T47D (cell line): ENCODE measurements around the gene NMUR2.

Source experiments
- DNase-seq, 2 experiments: peaks; one replicate each; pipeline versions ENCODE4 v3.0.0 to v3.0.0-alpha.2; 2011 to 2012; ENCODE audit warnings: low read depth in 1 of 2, low spot score in 1 of 2
- JUND ChIP-seq: IDR thresholded peaks from 2 replicates; pipeline ENCODE4 v1.6.1; 2012; ENCODE audit warnings: low read depth
- in situ Hi-C: cut with HindIII; loops from 2 replicates; pipeline ENCODE4 v1.10.0; 2016; ENCODE audit warnings: low sequenced_read_pairs, low pct_unique_long_range_greater_than_20kb

The NMUR2 gene

DNA sequence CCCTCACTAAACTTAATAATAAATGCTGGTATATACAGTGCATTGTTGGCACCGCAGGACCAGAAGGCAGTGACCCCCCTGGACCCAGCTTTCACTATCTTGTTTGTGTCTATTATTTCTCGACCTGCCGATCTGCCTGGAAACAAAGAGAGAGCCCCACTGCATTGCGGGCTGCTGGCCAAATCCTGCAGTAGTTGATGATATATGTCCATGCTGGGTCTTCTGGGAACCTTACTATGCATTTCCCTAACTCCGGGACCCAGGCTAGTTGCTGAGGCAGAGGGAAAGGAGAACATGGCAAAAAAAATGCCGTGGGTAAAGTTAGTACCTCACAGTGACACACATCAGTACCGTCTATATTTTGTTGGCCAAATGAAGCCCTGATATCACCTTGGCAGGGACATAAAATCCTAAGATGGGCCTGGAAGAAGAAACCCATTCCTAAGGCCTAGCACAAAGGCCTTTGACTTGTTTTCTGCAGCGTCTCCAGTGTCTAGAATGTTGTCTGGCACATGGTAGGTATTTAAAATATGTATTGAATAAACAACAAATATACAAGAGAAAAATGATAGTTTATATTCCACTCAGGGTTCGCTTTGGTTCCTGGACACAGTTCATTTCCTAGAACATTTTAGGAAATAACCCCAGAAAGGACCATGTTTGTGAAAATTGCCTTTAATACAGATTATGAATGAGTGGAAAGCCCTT, 46.1 kb downstream of the NMUR2 start:
- in situ Hi-C loops, result no loop called here
- no peak for TF ChIP-seq JUND

GRCh38 chr5:152356506-152356905, 48.6 kb downstream of the NMUR2 start:
- no peak for TF ChIP-seq JUND
- no peak for DNase-seq
- in situ Hi-C loops, result no loop called here

More for the DNA sequence above, 46.1 kb downstream of the NMUR2 start:
- DNase-seq, result peak in 1 of 2 experiments; percentile 67

DNA sequence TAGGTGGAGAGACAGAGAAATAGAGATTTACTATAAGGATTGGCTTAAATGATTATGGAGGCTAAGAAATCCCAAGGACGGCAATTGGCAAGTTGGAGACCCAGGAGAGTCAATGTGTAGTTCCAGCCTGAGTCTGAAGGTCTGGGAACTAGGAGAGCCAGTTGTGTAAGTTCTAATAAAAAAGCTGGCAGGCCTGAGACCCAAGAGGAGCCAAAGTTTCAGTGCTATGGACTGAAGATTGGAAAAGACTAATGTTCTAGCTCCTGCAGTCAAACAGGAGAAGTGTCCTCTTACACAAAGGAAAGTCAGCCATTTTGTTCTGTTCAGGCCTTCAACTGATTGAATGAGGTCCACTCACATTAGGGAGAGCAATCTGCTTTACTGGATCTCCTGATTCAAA, 50.0 kb downstream of the NMUR2 start:
- TF ChIP-seq JUND, result no peak
- DNase-seq, result peak in 1 of 2 experiments; percentile 35
- in situ Hi-C loops, result no loop called here

DNA sequence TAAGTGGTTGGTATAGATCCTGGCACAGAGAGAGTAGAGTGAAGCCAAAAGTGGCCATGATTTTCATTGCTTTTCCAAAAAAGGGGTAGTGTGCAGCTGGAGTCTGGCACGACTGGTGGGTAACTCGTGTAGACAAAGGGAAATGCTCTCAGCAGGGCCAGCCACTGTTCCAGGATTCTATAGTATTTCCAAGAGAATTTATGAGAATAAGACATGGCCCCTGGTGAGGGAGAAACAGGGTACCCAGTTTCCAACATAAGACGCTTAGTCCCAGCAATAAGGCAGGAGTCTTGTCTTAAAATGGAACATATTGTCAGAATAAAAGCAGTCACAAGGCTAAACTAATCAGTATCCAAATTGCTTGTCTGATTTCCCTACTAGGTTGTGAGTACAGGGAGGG, 52.1 kb downstream of the NMUR2 start:
- no peak for DNase-seq
- in situ Hi-C loops, result no loop called here
- TF ChIP-seq JUND, result no peak

DNA sequence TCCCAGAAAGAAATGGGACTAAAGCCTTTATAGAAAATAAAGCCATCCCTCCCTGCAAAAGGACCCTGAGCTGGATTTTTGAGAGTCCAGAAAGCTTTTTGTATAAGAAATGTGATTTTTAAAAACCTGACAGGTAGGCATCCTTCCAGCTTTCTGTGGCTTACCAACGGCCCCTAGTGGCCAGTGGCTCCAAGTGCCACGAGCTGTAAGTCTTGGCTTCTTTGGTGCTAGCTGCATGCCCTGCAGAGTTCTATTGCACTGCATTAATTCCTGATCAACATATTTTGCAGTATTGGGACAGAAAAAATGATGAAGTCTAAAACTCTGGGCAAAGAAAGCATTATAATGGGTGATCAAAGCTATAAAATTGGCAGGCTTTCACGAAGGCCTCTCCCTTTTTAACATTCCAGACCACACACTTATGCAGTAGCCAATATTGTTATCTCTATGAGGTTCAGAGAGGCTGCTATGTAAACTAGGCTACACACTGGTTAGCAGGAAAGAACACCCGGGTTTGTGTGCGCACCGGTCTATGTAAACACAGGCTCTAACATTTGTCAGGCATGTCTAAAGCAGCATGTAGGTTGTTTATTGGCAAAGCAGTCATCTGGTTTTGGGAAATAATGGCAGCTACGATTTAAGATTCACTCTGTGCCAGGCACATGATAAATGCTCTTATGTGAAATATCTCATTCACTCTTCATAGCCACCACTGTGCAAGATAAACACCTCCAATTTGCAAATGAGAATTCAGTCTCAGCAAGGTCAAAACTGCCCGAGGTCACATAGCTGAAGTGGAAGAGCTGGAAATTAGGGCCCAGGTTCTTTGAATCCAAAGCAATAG, 55.2 kb downstream of the NMUR2 start:
- peak; percentile 39 to 71 for DNase-seq
- in situ Hi-C loops, result no loop called here
- TF ChIP-seq JUND, result no peak
